VCaP (cell line): ENCODE results near the gene SRD5A1.
"Not testable (repeated sequence)": the region's sequence is repeated elsewhere in the genome, so short reads cannot be mapped to it uniquely, and the experiment has no call there.

Experiments used
- H3K27ac ChIP-seq: fragments of 450-650 bp; 2 replicates; pipeline ENCODE4 v1.5.1; 2017
- TF ChIP-seq, protein P1 (sequence below): fragments of 450-650 bp; conservative IDR thresholded peaks from 2 replicates; pipeline ENCODE4 v1.5.1; 2017; ENCODE audit warnings: mild to moderate bottlenecking, moderate library complexity

SRD5A1 gene

DNA sequence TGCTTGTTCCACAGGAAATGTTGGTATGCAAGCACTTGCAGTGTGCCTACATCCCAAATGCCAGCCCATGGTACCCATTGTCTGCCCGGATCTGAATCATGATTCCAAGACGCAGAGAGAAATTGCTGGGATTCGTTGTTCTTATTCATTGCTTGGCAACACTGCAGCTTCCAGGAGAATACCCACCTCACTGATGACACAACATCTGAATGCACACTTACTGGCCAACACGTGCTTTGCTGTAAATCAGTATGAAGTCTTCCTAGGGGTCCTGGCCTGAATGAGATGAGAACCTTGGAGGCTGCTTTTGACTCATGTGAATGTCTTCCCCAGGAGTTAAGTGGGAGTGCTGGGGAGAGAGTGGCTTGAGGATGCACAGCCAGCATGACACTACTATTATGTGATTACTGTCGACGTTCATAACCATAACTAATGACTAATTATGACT is 11.6 kb downstream of the SRD5A1 start:
- no peak overlapping the region for H3K27ac ChIP-seq
- TF ChIP-seq, protein P1, sequence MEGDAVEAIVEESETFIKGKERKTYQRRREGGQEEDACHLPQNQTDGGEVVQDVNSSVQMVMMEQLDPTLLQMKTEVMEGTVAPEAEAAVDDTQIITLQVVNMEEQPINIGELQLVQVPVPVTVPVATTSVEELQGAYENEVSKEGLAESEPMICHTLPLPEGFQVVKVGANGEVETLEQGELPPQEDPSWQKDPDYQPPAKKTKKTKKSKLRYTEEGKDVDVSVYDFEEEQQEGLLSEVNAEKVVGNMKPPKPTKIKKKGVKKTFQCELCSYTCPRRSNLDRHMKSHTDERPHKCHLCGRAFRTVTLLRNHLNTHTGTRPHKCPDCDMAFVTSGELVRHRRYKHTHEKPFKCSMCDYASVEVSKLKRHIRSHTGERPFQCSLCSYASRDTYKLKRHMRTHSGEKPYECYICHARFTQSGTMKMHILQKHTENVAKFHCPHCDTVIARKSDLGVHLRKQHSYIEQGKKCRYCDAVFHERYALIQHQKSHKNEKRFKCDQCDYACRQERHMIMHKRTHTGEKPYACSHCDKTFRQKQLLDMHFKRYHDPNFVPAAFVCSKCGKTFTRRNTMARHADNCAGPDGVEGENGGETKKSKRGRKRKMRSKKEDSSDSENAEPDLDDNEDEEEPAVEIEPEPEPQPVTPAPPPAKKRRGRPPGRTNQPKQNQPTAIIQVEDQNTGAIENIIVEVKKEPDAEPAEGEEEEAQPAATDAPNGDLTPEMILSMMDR, result no peak

- not testable (repeated sequence) for H3K27ac ChIP-seq
Measured at GRCh38 chr5:6645571-6646362, 12.5 kb downstream of the SRD5A1 start.

- TF ChIP-seq, protein P1, result no peak
- H3K27ac ChIP-seq, result no peak overlapping the region
Measured at GRCh38 chr5:6649186-6649585, 15.9 kb downstream of the SRD5A1 start.

DNA sequence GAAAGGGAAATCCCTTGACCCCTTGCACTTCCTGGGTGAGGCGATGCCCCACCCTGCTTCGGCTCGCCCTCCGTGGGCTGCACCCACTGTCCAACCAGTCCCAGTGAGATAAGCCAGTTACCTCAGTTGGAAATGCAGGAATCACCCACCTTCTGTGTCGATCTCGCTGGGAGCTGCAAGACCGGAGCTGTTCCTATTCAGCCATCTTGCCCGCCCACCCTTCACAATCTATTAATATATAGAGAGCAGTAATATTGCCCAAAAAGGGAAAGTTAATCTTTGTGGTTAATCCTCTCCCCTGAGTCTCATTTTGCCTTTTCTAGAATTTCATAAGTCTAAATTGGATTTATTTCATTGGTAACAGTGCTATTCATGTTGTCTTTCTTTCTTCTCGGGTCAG is 16.4 kb downstream of the SRD5A1 start:
- TF ChIP-seq, protein P1, result no peak
- H3K27ac ChIP-seq, result no peak overlapping the region

DNA sequence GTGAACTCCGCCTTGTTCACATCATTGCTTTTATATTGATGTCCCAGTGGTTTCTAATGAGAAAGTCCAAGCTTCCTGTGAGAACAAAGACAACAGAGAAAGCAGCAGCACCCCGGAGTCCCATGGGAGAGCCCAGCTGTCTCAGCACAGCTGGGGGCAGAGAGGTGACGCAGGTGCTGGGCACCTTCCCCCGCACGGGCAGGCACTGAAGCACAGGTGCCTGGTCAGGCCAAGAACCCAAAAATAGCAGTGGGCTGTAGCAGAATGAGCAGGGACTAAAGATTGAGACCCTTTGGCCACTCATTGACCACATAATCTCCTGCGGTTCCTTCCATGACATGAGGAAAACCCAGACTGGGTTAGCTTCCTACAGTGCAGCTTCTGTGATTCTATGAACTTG is 18.8 kb downstream of the SRD5A1 start:
- TF ChIP-seq, protein P1, result no peak
- H3K27ac ChIP-seq, result no peak overlapping the region

DNA sequence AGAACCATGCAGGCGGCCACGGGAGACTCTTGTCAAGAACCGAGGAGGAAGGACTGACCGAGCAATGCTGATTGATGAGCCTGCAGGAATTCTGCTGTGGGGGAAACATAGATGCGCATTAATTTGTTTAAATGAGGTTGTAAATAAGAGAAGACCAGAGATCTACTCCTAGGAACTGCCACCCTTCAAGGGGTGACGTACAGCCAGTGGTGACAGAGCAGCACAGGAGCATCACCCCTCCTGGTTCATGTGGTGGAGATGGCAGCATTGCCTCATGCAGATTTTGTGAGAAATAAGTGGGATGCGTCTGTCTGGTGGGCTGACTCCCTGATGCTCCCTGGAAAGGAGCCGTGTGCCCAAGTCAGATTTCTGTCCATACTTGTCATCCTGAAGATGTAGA is 22.2 kb downstream of the SRD5A1 start:
- TF ChIP-seq, protein P1, result no peak
- H3K27ac ChIP-seq, result no peak overlapping the region

DNA sequence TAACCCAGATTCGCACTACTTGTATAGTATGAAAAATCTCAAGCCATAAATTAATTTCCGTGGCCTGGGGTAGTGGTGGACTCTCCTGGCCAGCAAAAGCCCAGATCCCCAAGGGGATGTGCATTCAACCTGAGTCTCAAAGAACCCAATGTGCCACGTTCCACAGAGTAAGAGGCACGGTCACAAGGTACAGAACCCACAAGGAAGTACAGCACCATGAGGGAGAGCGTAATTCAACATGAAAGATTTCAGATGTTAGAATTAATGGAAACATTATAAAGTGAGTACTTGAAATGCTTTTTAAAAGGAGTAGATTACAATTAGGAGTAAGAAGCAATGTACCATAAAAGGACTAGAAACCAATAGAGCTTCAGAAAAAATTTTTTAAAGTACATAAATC is 23.4 kb downstream of the SRD5A1 start:
- TF ChIP-seq, protein P1, result no peak
- H3K27ac ChIP-seq, result no peak overlapping the region

- TF ChIP-seq, protein P1, result no peak
- H3K27ac ChIP-seq, result no peak overlapping the region
Measured at GRCh38 chr5:6659941-6660684, 26.9 kb downstream of the SRD5A1 start.
